GM23338 (cell line): ENCODE results near the gene SMIM28. TPM values are rescaled to one million over a fixed set of nuclear protein-coding genes. Genes with fewer than 3 reads are reported as not detected.

Experiments used
- ATAC-seq: fragments of 200-7000 bp; cut with Tn5 transposase; 3 replicates; pipeline ENCODE4 v1.9.1; 2020
- DNase-seq: peaks from one replicate; pipeline ENCODE4 v3.0.0-alpha.2; 2015; ENCODE audit warnings: low spot score
- H2AFZ ChIP-seq: fragments of 200-600 bp; sonication (generic); 2 replicates; pipeline ENCODE4 v1.8.0; 2016; ENCODE audit warnings: antibody characterized with exemption, mild to moderate bottlenecking, moderate library complexity
- H3F3A ChIP-seq: fragments of 200-600 bp; sonication (generic); replicated peaks from 2 replicates; pipeline ENCODE4 v1.8.0; 2017; ENCODE audit warnings: antibody characterized with exemption, mixed run types, low read depth
- H3K27ac ChIP-seq: fragments of 200-600 bp; sonication (generic); 2 replicates; pipeline ENCODE4 v1.6.1; 2016; ENCODE audit warnings: low read depth
- H3K27me3 ChIP-seq: fragments of 200-600 bp; sonication (generic); 2 replicates; pipeline ENCODE4 v1.8.0; 2016; ENCODE audit warnings: mild to moderate bottlenecking, mixed run types, moderate library complexity; ENCODE audit not compliant: insufficient read depth
- H3K36me3 ChIP-seq: fragments of 200-600 bp; sonication (generic); 2 replicates; pipeline ENCODE4 v1.8.0; 2016; ENCODE audit warnings: mild to moderate bottlenecking; ENCODE audit not compliant: insufficient read depth
- H3K4me1 ChIP-seq: fragments of 200-600 bp; sonication (generic); 2 replicates; pipeline ENCODE4 v1.8.0; 2016; ENCODE audit warnings: mild to moderate bottlenecking, moderate library complexity; ENCODE audit not compliant: insufficient read depth
- H3K4me2 ChIP-seq: fragments of 200-600 bp; sonication (generic); 2 replicates; pipeline ENCODE4 v1.7.1; 2017; ENCODE audit warnings: mixed run types
- H3K4me3 ChIP-seq: fragments of 200-600 bp; sonication (generic); 2 replicates; pipeline ENCODE4 v1.6.1; 2016; ENCODE audit warnings: mixed run types
- H3K79me2 ChIP-seq: fragments of 200-600 bp; sonication (generic); replicated peaks from 2 replicates; pipeline ENCODE4 v1.8.0; 2017; ENCODE audit warnings: mild to moderate bottlenecking; ENCODE audit not compliant: insufficient read depth
- H3K9me2 ChIP-seq: fragments of 200-600 bp; sonication (generic); 2 replicates; pipeline ENCODE4 v1.8.0; 2017; ENCODE audit not compliant: insufficient read depth
- H4K20me1 ChIP-seq: fragments of 200-600 bp; sonication (generic); replicated peaks from 2 replicates; pipeline ENCODE4 v1.8.0; 2017; ENCODE audit warnings: mild to moderate bottlenecking; ENCODE audit not compliant: insufficient read depth
- H3K27ac Mint-ChIP-seq: 2 replicates; pipeline ENCODE4 v1.8.0; 2020; ENCODE audit warnings: inconsistent platforms, mild to moderate bottlenecking, moderate library complexity, mixed read lengths
- H3K27me3 Mint-ChIP-seq: 3 replicates; pipeline ENCODE4 v1.8.0; 2022; ENCODE audit warnings: low read depth, mild to moderate bottlenecking, moderate library complexity, mixed read lengths, inconsistent platforms; ENCODE audit not compliant: insufficient read depth, poor library complexity
- H3K36me3 Mint-ChIP-seq: 3 replicates; pipeline ENCODE4 v1.8.0; 2021; ENCODE audit warnings: low read depth, mild to moderate bottlenecking, inconsistent platforms, moderate library complexity, mixed read lengths
- H3K4me1 Mint-ChIP-seq: 3 replicates; pipeline ENCODE4 v1.8.0; 2020; ENCODE audit warnings: mild to moderate bottlenecking, inconsistent platforms, mixed read lengths
- H3K4me3 Mint-ChIP-seq: 3 replicates; pipeline ENCODE4 v1.8.0; 2021; ENCODE audit warnings: moderate library complexity, mild to moderate bottlenecking, inconsistent platforms, mixed read lengths
- H3K9me3 Mint-ChIP-seq: 3 replicates; pipeline ENCODE4 v1.8.0; 2020; ENCODE audit warnings: moderate library complexity, mild to moderate bottlenecking, inconsistent platforms, mixed read lengths
- CTCF ChIP-seq, 2 experiments: fragments of 200-600 bp in 1 of 2; sonication (generic) in 1 of 2; conservative IDR thresholded peaks; 2 replicates each; pipeline versions ENCODE4 v1.5.1 to v1.6.1; 2016 to 2017; ENCODE audit warnings: antibody characterized with exemption in 2 of 2, low read depth in 2 of 2, mild to moderate bottlenecking in 2 of 2, moderate library complexity in 1 of 2
- REST ChIP-seq: IDR thresholded peaks from one replicate; pipeline ENCODE4 v1.6.1; 2018; ENCODE audit warnings: antibody characterized with exemption; ENCODE audit not compliant: unreplicated experiment
- STAT1 ChIP-seq: IDR thresholded peaks from one replicate; pipeline ENCODE4 v1.6.1; 2016; ENCODE audit warnings: antibody characterized with exemption; ENCODE audit not compliant: unreplicated experiment
- ZNF331 ChIP-seq: fragments of 250-450 bp; sonication (Bioruptor Pico); IDR thresholded peaks from 2 replicates; pipeline ENCODE4 v1.5.0; 2020; ENCODE audit warnings: low read depth, mild to moderate bottlenecking, moderate library complexity
- polyA plus RNA-seq: library from polyadenylated mRNA; unstranded; fragments of >200 nt; fragmentation: Nextera tagmentation; extraction: Ambion mirVana; gene quantifications from 2 replicates; pipeline ENCODE4 v1.2.1, GENCODE V29; 2016
- total RNA-seq: library from RNA; depleted of rRNA; stranded (reverse); fragments of >200 nt; shearing (Covaris generic); gene quantifications from 2 replicates; pipeline ENCODE4 v1.2.3, GENCODE V29; 2014

SMIM28 gene
- total and polyA plus RNA-seq, 2 experiments from 2014 or later: not detected

- TF ChIP-seq CTCF (conservative IDR thresholded peaks at IDR 0.05; ENCODE audit: low read depth in 2 of 2): no peak
- TF ChIP-seq REST: no peak
Measured at GRCh38 chr6:138346302-138347195, 31.2 kb upstream of the SMIM28 start (continued).

- H3K27ac Mint-ChIP-seq: no peak overlapping the region
- ATAC-seq: peak; percentile 77
Measured at GRCh38 chr6:138347864-138348263, 29.8 kb upstream of the SMIM28 start.

More at GRCh38 chr6:138347864-138348263, 29.8 kb upstream of the SMIM28 start:
- H3K9me2 ChIP-seq: no peaks in the 10 kb centered on the region
- DNase-seq: peak; percentile 5
- H3K79me2 ChIP-seq: no peaks in the 10 kb centered on the region
- H3K36me3 ChIP-seq: no peaks in the 10 kb centered on the region
- no peak overlapping the region for H3K4me3 ChIP-seq
- H3F3A ChIP-seq: no peaks in the 10 kb centered on the region
- TF ChIP-seq REST: no peak
- no peak for TF ChIP-seq ZNF331
- no peak for TF ChIP-seq STAT1
- no peak overlapping the region for H3K4me3 Mint-ChIP-seq
- no peak overlapping the region for H3K27ac ChIP-seq
- H3K27me3 Mint-ChIP-seq: no peaks in the 10 kb centered on the region
- H3K4me1 ChIP-seq: peaks cover 23% of the 10 kb centered on the region
- H3K4me1 Mint-ChIP-seq: peaks cover 37% of the 10 kb centered on the region
- H3K27me3 ChIP-seq: no peaks in the 10 kb centered on the region
- H3K36me3 Mint-ChIP-seq: no peaks in the 10 kb centered on the region
- H3K9me3 Mint-ChIP-seq: no peaks in the 10 kb centered on the region
- no peak overlapping the region for H2AFZ ChIP-seq
- no peaks in the 10 kb centered on the region for H4K20me1 ChIP-seq
- 0 out of 2 replicates have a peak overlapping the region, but pooled peaks have one; percentile 7 for H3K4me2 ChIP-seq
